ENCODE data around the gene VDAC2. TPM values are rescaled to one million over a fixed set of nuclear protein-coding genes. Genes with fewer than 3 reads are reported as not detected.
"Not testable (repeated sequence)": the region's sequence is repeated elsewhere in the genome, so short reads cannot be mapped to it uniquely, and the experiment has no call there.

The VDAC2 gene
- total RNA-seq, 1 donor from 2014 or later = 236 TPM

DNA sequence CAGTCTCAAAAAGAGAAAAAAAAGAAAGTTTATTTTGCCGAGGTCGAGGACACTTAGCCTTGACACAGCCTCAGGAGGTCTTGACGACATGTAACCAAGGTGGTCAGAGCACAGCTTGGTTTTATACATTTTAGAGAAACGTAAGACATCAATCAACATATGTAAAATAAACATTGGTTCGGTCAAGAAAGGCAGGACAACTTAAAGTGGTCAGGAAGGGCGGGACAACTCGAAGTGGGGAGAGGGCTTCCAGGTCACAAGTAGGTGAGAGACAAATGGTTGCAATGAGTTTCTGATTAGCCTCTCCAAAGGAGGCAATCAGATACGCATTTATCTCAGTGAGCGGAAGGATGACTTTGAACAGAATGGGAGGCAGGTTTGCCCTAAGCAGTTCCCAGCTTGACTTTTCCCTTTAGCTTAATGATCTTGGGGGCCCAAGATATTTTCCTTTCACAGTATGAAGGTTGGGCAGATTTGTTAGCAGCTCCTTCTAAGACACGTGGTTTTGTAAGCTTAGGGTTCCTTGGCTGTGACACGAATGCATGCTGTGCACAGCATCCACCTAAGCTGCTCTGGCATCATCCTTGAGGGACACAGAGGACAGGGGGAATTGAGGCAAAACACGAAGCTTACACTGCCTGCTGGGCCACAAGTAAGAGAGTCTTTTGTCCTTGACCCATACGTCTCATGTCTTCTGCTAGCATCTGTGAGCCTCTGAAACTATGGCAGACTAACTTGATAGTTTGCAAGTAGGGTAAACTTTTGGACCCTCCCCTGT is 3.3 kb upstream of the VDAC2 start:
- Histone ChIP-seq H3K9me3 (ENCODE audit: control insufficient read depth in 3 of 3, low read length in 3 of 3) (no peaks in the 10 kb centered on the region), H3K9ac (ENCODE audit: low read depth in 1 of 3, low read length in 3 of 3) (no peak overlapping the region), H3K4me3 (ENCODE audit: low read length in 3 of 3) (no peak overlapping the region), H3K27ac (ENCODE audit: low read depth, low read length) (no peak overlapping the region), H3K27me3 (ENCODE audit: control insufficient read depth in 3 of 3, insufficient read depth in 3 of 3, low read length in 3 of 3) (no peaks in the 10 kb centered on the region), H3K4me1 (ENCODE audit: control insufficient read depth in 3 of 3, insufficient read depth in 3 of 3, low read length in 3 of 3) (peaks cover 26 to 42% (median 29%) of the 10 kb centered on the region in 3 donors), H3K36me3 (ENCODE audit: control insufficient read depth in 3 of 3, insufficient read depth in 3 of 3, low read length in 3 of 3) (peaks cover 1 to 4% (median 3%) of the 10 kb centered on the region in 3 donors)

DNA sequence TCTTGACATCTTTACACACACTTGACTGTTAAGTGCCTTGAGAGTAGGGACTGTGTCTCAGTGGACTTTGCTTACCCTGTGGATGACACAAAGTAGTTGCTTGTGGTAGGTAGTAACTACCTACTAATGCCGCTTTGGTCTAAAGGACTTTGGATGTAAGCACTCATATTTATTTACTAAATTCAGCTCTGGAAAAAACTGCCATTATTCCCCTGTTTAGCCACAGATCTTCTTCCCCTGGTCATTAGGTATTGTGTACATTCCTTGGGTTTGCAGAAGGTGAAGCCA is 2.8 kb upstream of the VDAC2 start:
- no peaks in the 10 kb centered on the region for H3K9me3 ChIP-seq (ENCODE audit: control insufficient read depth in 3 of 3, low read length in 3 of 3)
- H3K27ac ChIP-seq (ENCODE audit: low read depth, low read length) = peak overlapping the region; percentile 32
- H3K36me3 ChIP-seq (ENCODE audit: control insufficient read depth in 3 of 3, insufficient read depth in 3 of 3, low read length in 3 of 3) = peaks cover 4 to 6% (median 6%) of the 10 kb centered on the region in 3 donors
- peak overlapping the region in 1 of 3 donors; percentile 41 for H3K9ac ChIP-seq (ENCODE audit: low read depth in 1 of 3, low read length in 3 of 3)
- no peaks in the 10 kb centered on the region for H3K27me3 ChIP-seq (ENCODE audit: control insufficient read depth in 3 of 3, insufficient read depth in 3 of 3, low read length in 3 of 3)
- no peak overlapping the region for H3K4me3 ChIP-seq (ENCODE audit: low read length in 3 of 3)
- peaks cover 26 to 41% (median 31%) of the 10 kb centered on the region in 3 donors for H3K4me1 ChIP-seq (ENCODE audit: control insufficient read depth in 3 of 3, insufficient read depth in 3 of 3, low read length in 3 of 3)

DNA sequence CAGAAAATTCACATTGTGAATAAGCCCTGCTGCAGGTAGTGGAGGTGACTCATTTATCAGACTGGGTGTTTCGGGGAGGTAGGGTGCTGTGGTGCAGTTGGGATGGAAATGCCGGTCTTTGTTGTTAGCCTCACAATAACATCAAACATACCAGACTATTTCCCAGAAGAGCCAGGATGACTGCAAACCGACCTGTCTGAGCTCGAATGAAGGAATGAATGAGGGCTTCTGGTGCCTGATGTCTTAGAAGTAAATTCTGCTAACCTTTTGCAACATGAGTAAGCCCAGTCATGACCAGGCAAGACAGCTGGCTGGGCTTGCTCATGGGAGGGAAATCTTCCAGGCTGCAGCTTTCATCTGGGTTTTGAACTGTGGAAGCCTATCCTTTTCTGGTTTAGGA is 2.4 kb upstream of the VDAC2 start:
- H3K36me3 ChIP-seq (ENCODE audit: control insufficient read depth in 3 of 3, insufficient read depth in 3 of 3, low read length in 3 of 3) = peaks cover 5 to 10% (median 8%) of the 10 kb centered on the region in 3 donors
- no peaks in the 10 kb centered on the region for H3K9me3 ChIP-seq (ENCODE audit: control insufficient read depth in 3 of 3, low read length in 3 of 3)
- peak overlapping the region in 1 of 3 donors; percentile 41 for H3K9ac ChIP-seq (ENCODE audit: low read depth in 1 of 3, low read length in 3 of 3)
- H3K27me3 ChIP-seq (ENCODE audit: control insufficient read depth in 3 of 3, insufficient read depth in 3 of 3, low read length in 3 of 3) = no peaks in the 10 kb centered on the region
- no peak overlapping the region for H3K4me3 ChIP-seq (ENCODE audit: low read length in 3 of 3)
- peaks cover 23 to 37% (median 27%) of the 10 kb centered on the region in 3 donors for H3K4me1 ChIP-seq (ENCODE audit: control insufficient read depth in 3 of 3, insufficient read depth in 3 of 3, low read length in 3 of 3)
- peak overlapping the region; percentile 32 for H3K27ac ChIP-seq (ENCODE audit: low read depth, low read length)

DNA sequence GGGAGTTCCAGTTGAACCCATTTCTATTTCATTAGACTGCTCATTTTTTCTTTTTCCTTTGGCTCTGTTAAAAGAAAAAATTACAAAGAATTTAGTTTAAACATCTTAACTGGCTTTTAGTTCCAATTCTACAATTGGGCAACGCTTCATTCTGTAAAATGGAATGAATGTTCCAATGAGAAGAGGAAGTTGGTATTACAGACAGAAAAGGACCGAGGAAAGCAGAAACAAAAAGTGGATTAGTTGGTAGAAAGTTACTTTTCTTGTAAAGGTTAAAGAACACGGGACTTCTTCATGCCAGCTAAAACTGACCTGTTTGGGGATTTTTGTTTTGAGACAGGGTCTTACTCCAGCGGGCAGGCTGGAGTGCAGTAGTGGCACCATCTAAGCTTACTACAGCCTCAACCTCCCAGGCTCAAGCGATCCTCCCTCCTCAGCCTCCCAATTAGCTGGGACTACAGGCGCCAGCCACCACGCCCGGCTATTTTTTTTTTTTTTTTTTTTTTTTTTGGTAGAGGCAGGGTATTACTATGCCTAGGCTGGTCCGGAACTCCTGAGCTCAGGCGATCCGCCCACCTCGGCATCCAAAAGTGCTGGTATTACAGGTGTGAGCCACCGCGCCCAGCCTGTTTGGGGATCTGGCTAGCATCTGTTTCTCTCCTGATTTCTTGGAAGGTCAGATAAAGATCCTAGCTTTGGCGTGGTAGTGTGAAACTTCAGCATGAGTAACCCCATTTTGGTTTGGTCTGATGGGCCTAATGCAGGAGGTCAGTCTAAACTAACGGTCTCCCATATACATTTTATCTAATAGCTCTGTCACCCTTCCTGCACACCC is 1.3 kb upstream of the VDAC2 start:
- peak overlapping the region; percentile 99 for H3K27ac ChIP-seq (ENCODE audit: low read depth, low read length)
- no peaks in the 10 kb centered on the region for H3K27me3 ChIP-seq (ENCODE audit: control insufficient read depth in 3 of 3, insufficient read depth in 3 of 3, low read length in 3 of 3)
- H3K9me3 ChIP-seq (ENCODE audit: control insufficient read depth in 3 of 3, low read length in 3 of 3) = no peaks in the 10 kb centered on the region
- peak overlapping the region; percentile 93 to 98 (median 98) for H3K4me3 ChIP-seq (ENCODE audit: low read length in 3 of 3)
- peak overlapping the region; percentile 100 for H3K9ac ChIP-seq (ENCODE audit: low read depth in 1 of 3, low read length in 3 of 3)
- peaks cover 9 to 16% (median 15%) of the 10 kb centered on the region in 3 donors for H3K36me3 ChIP-seq (ENCODE audit: control insufficient read depth in 3 of 3, insufficient read depth in 3 of 3, low read length in 3 of 3)
- peaks cover 20 to 37% (median 27%) of the 10 kb centered on the region in 3 donors for H3K4me1 ChIP-seq (ENCODE audit: control insufficient read depth in 3 of 3, insufficient read depth in 3 of 3, low read length in 3 of 3)

DNA sequence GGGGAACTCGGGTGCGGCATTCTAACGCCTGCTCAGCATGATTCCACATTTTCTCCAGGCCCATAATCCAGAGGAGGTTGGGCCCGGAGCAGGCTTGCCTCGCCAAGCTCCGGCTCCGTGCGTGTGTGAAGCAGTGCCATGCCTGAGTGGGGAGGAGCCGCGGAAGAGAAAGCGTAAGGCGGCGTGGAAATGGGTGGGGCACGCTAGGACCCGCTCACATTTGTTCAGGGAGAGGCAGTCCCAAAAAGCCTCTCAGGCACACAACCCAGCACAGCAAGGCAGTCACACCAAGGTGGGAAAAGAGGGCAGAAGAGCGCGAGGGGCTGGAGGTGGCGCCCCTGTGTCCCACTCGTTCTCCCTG is 695 bp upstream of the VDAC2 start:
- peak overlapping the region; percentile 100 for H3K9ac ChIP-seq (ENCODE audit: low read depth in 1 of 3, low read length in 3 of 3)
- peak overlapping the region; percentile 99 for H3K27ac ChIP-seq (ENCODE audit: low read depth, low read length)
- H3K4me3 ChIP-seq (ENCODE audit: low read length in 3 of 3) = peak overlapping the region; percentile 93 to 98 (median 98)
- H3K27me3 ChIP-seq (ENCODE audit: control insufficient read depth in 3 of 3, insufficient read depth in 3 of 3, low read length in 3 of 3) = no peaks in the 10 kb centered on the region
- H3K9me3 ChIP-seq (ENCODE audit: control insufficient read depth in 3 of 3, low read length in 3 of 3) = no peaks in the 10 kb centered on the region
- H3K4me1 ChIP-seq (ENCODE audit: control insufficient read depth in 3 of 3, insufficient read depth in 3 of 3, low read length in 3 of 3) = peaks cover 20 to 37% (median 27%) of the 10 kb centered on the region in 3 donors
- H3K36me3 ChIP-seq (ENCODE audit: control insufficient read depth in 3 of 3, insufficient read depth in 3 of 3, low read length in 3 of 3) = peaks cover 12 to 21% (median 18%) of the 10 kb centered on the region in 3 donors

DNA sequence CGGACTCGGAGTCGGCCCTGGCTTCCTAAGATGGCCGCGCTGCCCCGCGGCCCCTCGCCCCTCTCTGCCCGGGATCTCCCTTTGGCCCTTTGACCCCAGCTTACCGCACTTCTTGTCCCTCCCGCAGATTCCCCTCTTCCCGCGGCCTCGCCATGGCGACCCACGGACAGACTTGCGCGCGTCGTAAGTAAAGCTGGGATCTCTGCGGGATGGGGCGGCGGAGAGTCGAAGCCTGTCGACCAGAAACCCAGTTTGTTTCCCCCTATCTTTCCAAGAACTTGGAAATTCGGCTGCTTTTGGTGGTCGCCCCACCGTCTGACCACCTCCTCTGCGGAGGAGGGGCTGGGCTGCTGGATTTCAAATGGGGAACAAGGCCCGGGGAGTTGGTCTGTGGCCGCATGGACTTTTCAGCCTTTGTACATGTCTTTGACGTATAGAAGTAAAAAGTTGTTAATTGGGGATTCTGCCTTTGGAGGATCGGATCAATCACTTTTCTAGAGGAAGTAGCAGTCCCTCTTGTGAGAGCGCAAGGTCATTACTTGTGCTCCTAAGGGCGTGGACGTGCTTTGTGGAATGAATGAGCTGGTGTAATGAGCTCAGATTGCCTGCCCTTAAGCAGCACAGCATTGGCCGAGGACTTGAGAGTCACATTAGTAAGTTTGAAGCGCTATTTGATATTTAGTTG is 553 bp downstream of the VDAC2 start:
- Histone ChIP-seq H3K9ac (ENCODE audit: low read depth in 1 of 3, low read length in 3 of 3) (peak overlapping the region; percentile 93 to 100 (median 100)), H3K4me1 (ENCODE audit: control insufficient read depth in 3 of 3, insufficient read depth in 3 of 3, low read length in 3 of 3) (peaks cover 20 to 42% (median 27%) of the 10 kb centered on the region in 3 donors), H3K36me3 (ENCODE audit: control insufficient read depth in 3 of 3, insufficient read depth in 3 of 3, low read length in 3 of 3) (peaks cover 13 to 23% (median 21%) of the 10 kb centered on the region in 3 donors), H3K9me3 (ENCODE audit: control insufficient read depth in 3 of 3, low read length in 3 of 3) (no peaks in the 10 kb centered on the region), H3K27ac (ENCODE audit: low read depth, low read length) (peak overlapping the region; percentile 99), H3K4me3 (ENCODE audit: low read length in 3 of 3) (peak overlapping the region; percentile 83 to 98 (median 93)), H3K27me3 (ENCODE audit: control insufficient read depth in 3 of 3, insufficient read depth in 3 of 3, low read length in 3 of 3) (no peaks in the 10 kb centered on the region)

DNA sequence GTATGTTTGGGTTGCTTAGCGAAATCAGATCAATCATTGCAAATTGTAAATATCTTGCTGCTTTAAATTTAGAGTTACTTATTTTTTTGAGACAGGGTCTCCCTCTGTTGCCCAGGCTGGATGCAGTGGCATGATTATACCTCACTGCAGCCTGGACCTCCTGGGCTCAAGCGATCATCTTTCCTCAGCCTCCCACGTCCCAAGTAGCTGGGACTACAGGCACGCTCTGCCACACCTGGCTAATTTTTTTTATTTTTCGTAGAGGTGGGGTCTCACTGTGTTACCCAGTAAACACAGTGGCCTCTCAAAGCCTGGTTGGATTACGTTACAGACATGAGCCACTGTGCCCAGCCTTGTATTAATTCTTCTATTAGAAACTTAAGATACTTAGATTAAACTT is 1.7 kb downstream of the VDAC2 start:
- H3K4me1 ChIP-seq (ENCODE audit: control insufficient read depth in 3 of 3, insufficient read depth in 3 of 3, low read length in 3 of 3) = peaks cover 31 to 53% (median 32%) of the 10 kb centered on the region in 3 donors
- peak overlapping the region; percentile 99 for H3K27ac ChIP-seq (ENCODE audit: low read depth, low read length)
- no peaks in the 10 kb centered on the region for H3K27me3 ChIP-seq (ENCODE audit: control insufficient read depth in 3 of 3, insufficient read depth in 3 of 3, low read length in 3 of 3)
- H3K4me3 ChIP-seq (ENCODE audit: low read length in 3 of 3) = peak overlapping the region in 2 of 3 donors; percentile 83 to 93
- H3K9me3 ChIP-seq (ENCODE audit: control insufficient read depth in 3 of 3, low read length in 3 of 3) = no peaks in the 10 kb centered on the region
- H3K36me3 ChIP-seq (ENCODE audit: control insufficient read depth in 3 of 3, insufficient read depth in 3 of 3, low read length in 3 of 3) = peaks cover 15 to 35% (median 28%) of the 10 kb centered on the region in 3 donors
- H3K9ac ChIP-seq (ENCODE audit: low read depth in 1 of 3, low read length in 3 of 3) = peak overlapping the region; percentile 93 to 100 (median 100)

DNA sequence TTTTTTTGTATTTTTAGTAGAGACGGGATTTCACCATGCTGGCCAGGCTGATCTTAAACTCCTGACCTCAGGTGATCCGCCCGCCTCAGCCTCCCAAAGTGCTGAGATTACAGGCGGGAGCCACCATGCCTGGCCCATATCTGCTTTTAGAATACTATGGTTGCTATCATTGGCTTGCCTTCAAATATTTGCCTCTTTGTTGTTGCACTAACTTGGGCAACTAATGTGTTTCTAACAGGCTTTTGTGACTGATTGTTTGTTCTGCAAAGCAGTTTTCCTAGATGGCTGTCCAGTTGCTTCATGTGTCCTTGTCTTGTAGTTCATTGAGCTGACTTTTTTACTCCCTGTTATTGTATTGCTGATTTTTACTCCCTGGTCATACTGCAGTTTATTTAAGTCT is 9.7 kb downstream of the VDAC2 start:
- H3K9ac ChIP-seq (ENCODE audit: low read depth in 1 of 3, low read length in 3 of 3) = no peak overlapping the region
- no peak overlapping the region for H3K4me3 ChIP-seq (ENCODE audit: low read length in 3 of 3)
- H3K27ac ChIP-seq (ENCODE audit: low read depth, low read length) = no peak overlapping the region
- no peaks in the 10 kb centered on the region for H3K27me3 ChIP-seq (ENCODE audit: control insufficient read depth in 3 of 3, insufficient read depth in 3 of 3, low read length in 3 of 3)
- H3K9me3 ChIP-seq (ENCODE audit: control insufficient read depth in 3 of 3, low read length in 3 of 3) = no peaks in the 10 kb centered on the region
- peaks cover 54 to 65% (median 62%) of the 10 kb centered on the region in 3 donors for H3K36me3 ChIP-seq (ENCODE audit: control insufficient read depth in 3 of 3, insufficient read depth in 3 of 3, low read length in 3 of 3)
- H3K4me1 ChIP-seq (ENCODE audit: control insufficient read depth in 3 of 3, insufficient read depth in 3 of 3, low read length in 3 of 3) = peaks cover 29 to 50% (median 39%) of the 10 kb centered on the region in 3 donors

DNA sequence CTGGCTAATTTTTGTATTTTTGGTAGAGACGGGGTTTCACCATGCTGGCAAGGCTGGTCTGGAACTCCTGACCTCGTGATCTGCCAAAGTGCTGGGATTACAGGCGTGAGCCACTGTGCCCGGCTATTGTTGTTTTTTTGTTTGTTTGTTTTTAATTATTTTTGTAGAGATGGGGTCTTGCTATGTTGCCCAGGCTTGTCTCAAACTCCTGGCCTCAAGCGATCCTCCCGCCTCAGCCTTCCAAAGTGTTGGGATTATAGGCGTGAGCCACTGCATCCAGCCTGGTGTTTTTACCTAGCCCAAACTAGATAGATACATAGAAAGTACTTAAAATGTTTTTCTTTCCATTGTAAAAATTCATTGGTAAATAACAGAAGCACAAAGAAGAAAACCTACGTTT is 10.9 kb downstream of the VDAC2 start:
- H3K27me3 ChIP-seq (ENCODE audit: control insufficient read depth in 3 of 3, insufficient read depth in 3 of 3, low read length in 3 of 3); H3K9me3 ChIP-seq (ENCODE audit: control insufficient read depth in 3 of 3, low read length in 3 of 3); H3K27ac ChIP-seq (ENCODE audit: low read depth, low read length); H3K9ac ChIP-seq (ENCODE audit: low read depth in 1 of 3, low read length in 3 of 3); H3K4me3 ChIP-seq (ENCODE audit: low read length in 3 of 3): not testable (repeated sequence)
- peaks cover 38 to 53% (median 47%) of the 10 kb centered on the region in 3 donors for H3K4me1 ChIP-seq (ENCODE audit: control insufficient read depth in 3 of 3, insufficient read depth in 3 of 3, low read length in 3 of 3)
- H3K36me3 ChIP-seq (ENCODE audit: control insufficient read depth in 3 of 3, insufficient read depth in 3 of 3, low read length in 3 of 3) = peaks cover 54 to 66% (median 54%) of the 10 kb centered on the region in 3 donors
